IPS DF 19.7 (cell line): ENCODE measurements around the gene UNC5C.

Experiments used
- DNase-seq: peaks from one replicate; pipeline ENCODE4 v3.0.0-alpha.2; 2013; ENCODE audit warnings: low read depth, low spot score

The UNC5C gene

DNA sequence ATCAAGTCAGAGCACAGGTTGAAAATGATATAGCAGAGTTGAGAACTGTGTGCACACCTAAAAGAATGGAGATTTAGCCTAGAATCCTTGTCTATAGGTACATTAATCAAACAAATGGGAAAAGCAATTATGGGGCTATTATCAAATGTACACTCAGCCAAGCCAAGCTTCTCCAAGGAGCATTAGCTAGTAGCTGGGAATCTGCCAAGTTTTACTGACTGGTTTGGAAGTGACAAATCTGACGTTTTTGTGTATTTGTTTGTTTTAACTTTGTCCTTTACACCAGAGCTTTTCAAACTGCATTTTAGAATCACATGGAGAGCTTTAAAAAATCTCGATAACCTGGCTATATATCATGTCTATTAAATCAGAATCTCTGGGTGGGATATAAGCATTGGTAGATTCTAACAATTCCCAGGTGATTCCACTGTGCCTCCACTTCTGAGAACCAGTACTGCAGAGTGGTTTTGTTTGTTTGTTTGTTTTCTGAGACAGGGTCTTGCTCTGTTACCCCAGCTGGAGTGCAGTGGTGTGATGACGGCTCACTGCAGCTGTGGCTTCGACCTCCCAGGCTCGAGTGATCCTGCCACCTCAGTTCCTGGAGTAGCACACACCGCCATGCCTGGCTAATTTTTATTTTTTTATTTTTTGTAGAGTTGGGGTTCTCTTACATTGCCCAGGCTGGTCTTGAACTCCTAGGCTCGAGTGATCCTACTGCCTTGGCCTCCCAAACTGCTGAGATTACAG is 279.8 kb downstream of the UNC5C start:
- DNase-seq: no peak

DNA sequence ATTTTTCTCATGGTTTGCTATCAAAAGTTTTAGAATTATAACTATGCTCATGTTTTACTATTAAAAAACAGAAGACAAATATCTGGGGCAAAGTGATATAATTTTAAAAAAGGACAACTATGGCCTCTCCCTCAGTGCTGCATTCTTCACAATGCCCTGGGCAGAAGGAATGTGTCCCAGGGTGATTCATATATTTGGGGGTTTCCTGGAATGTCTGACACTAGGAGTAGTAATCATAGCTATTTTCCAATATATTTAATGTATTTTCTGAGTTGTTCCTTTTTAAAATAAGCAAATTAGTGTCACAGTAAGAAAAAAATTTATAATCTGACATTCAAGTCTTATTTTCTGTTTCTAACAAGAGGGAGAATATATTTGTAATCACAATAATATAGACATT is 281.7 kb downstream of the UNC5C start:
- DNase-seq: no peak

GRCh38 chr4:95265814-95266740 is 282.7 kb downstream of the UNC5C start:
- DNase-seq: no peak

GRCh38 chr4:95264843-95265242 is 283.9 kb downstream of the UNC5C start:
- DNase-seq: no peak

DNA sequence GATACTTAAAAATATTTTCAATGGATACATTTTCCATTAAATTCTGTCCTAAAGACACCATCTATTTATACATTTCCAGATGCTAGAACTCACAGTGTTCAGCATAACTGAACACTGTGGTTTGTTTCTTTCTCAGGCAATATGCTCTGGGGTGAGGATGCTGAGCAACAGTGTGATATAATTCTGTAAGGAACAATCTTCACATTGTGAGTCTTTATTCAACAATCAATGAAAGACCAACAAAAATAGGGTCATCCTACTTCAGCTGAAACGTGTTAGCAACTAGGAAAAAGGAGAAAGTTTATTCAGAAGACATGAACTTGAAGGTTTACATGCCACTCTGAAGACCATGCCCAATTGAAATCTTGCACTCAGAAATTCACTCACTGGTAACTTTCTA is 284.8 kb downstream of the UNC5C start:
- DNase-seq: no peak

GRCh38 chr4:95263391-95263790 is 285.4 kb downstream of the UNC5C start:
- no peak for DNase-seq

GRCh38 chr4:95256108-95256835 is 292.5 kb downstream of the UNC5C start:
- no peak for DNase-seq

DNA sequence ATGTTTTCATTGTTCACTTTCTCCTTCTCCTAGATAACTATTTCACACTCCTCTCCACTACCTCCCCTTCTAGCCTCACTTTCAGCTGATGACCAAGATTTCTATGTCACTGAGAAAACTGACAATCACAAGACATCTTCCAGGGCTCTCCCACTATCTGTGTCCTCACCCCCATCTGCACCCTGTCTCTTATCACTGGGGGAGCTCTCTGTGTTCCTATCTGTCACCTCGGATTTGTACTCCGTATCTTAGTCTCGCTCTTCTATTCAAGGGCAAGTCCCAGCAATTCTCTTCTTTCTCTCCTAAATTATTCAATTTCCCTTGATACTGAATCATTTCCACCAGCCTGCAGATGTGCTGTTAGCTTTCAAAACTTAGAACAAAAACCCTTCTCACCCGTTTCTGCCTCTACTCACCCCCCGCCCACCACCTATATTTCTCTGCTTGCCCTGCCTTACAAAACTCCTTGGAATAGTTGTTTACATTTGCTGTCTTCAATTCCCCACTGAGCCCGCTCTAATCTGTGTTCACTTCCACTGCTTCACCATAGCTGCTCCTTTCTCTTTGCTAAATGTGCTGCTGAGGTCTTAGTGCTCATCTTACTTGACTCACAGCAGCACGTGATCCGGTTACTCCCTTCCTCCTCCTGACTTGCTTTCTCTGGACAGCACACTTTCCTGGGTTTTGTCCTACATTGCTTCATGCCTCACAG is 293.2 kb downstream of the UNC5C start:
- DNase-seq: no peak

DNA sequence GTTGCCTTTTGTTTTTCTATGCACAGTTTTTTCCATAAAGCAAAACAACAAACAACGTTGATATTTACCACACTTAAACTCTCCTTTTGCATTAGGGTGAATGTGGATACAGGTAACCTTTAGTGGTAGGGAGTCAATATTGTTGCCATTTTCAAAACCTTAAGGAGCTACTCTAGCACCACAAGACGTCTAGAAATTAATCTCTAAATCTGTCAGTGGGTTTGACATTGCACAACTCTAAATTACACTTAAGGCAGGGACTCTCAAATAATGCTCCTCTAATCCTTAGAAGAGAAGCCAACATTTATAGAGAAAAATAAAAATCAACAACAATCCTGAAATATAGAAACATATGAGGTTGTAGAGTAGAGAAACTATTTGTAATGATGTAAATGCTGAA is 297.2 kb downstream of the UNC5C start:
- DNase-seq: no peak

DNA sequence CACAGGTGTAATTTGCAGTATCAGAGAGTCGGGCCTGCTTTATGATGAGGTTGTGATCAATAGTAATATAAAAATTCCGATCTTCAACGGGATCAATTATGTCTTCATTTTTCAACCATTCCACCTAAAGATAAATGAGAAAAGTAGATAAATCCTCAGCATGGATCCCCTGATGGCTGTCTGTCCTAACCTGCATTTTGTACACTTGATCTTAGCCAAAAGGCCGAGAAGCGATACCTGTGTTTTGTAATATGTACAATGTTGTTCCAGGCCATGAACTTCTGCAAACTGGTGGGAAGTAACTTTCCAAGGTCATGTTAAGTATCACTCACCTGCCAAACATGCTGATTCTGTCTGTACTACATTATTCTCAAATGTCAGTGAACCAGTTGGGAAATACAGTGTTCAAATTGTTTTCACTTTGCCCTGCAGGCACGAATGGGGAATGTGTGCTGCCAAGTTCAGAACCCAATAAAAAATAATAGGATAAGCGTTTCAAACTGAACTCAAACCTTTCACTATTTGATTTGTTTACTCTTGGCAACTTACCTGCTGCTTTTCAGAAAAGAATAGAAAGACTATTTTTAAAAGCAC is 298.1 kb downstream of the UNC5C start:
- DNase-seq: no peak

- DNase-seq: no peak
These were observed 299.2 kb downstream of the UNC5C start for GRCh38 chr4:95249426-95250021.

DNA sequence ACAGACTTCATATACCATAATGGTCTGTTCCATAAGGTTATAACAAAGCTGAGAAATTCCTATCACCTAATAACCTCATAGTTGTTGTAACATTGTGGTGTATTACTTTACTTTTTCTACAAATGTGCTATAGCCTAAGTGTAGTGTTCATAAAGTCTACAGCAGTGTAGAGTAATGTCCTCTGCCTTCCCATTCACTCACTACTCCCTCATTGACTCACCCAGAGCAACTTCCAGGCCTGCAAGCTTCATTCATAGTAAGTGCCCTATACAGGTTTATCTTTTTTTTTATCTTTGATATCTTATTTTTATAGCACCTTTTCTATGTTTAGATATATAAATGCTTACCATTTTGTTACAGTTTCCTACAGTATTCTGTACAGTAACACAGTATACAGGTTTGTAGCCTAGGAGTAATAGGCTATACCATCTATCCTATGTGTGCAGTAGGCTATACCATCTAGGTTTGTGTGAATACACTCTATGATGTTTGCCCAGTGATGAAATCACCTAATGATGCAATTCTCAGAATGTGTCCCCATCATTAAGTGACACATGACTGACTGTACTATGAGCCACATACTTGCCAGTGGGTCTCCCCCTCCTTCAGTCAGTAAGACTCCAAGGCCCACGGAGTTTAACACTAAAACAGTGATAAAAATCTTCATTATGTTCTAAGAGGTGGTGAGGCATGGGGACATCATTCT is 299.9 kb downstream of the UNC5C start:
- DNase-seq: no peak

DNA sequence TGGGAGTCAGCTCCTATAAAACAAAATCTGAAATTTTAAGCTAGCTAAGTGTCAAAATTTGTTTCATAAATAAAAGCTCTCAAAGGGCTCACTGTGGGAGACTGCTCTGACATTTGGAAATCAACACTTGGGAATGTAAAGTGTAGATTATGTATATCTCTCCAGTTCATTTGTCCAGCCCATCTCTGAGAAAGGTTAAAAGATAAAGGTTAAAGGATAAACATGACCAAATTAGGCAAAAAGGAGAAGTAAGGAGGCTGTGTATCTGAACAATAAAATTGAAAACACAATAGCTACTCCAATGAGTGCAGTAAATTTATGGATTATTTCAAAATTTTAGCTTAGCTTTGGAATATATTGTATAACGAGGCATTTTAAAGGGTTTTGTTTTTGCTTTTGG is 304.9 kb downstream of the UNC5C start:
- no peak for DNase-seq

DNA sequence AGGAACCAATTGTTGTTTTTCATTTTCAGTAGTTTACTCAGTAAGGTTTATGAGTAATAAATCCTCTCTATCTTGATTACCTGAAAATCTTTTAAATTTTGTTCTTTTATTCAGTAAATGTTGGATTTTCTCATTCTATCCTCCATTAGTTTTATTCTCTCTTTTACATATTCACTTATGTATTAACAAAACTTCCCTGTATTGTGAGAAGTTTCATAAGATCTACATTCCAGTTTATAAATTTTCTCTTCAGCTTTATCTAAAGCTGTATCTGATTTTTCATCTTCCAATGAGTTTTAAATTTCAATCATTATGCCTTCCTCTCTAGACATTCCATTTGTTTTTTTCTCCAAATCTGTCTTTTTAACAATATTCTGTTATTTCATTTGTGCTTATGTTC is 310.2 kb downstream of the UNC5C start:
- DNase-seq: no peak

GRCh38 chr4:95232358-95233156 is 316.2 kb downstream of the UNC5C start:
- DNase-seq: no peak

- no peak for DNase-seq
These were observed 317.1 kb downstream of the UNC5C start for GRCh38 chr4:95231681-95232080.

DNA sequence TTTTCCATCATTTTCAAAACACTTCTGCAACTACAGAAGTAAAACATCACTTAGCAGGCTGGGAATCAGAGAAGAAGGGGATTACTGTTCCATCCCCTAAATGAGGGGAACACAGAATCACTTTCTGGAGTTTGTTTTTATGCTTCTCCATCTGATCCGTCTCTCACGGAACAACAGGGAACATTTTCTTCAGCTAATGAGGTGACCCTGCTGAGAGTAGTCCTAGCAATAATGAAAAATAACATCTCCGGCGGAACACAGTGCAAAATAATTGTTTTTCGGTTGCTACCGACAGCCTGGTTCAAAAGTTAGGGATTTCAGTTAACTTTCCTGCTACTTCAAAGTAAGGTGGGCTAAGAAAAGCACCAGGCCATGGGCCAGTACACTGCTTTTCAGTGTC is 322.9 kb downstream of the UNC5C start:
- DNase-seq: no peak

GRCh38 chr4:95224402-95224801 is 324.4 kb downstream of the UNC5C start:
- DNase-seq: no peak
